Neural progenitor cell (in vitro differentiated cells): ENCODE data around the gene CDC42. TPM values are rescaled to one million over a fixed set of nuclear protein-coding genes. Genes with fewer than 3 reads are reported as not detected.

Experiments used
- DNase-seq: peaks from one replicate; pipeline ENCODE4 v3.0.0-alpha.2; 2016; ENCODE audit warnings: low spot score
- H2AFZ ChIP-seq: fragments of 200-600 bp; sonication (generic); replicated peaks from 2 replicates; pipeline ENCODE4 v1.6.1; 2016; ENCODE audit warnings: antibody characterized with exemption
- H3F3A ChIP-seq: fragments of 200-600 bp; sonication (generic); 2 replicates; pipeline ENCODE4 v1.6.1; 2016; ENCODE audit warnings: antibody characterized with exemption, low read depth
- H3K27ac ChIP-seq: fragments of 200-600 bp; sonication (generic); 2 replicates; pipeline ENCODE4 v1.5.1; 2016; ENCODE audit warnings: mild to moderate bottlenecking
- H3K27me3 ChIP-seq: fragments of 200-600 bp; sonication (generic); 2 replicates; pipeline ENCODE4 v1.6.1; 2016; ENCODE audit warnings: mild to moderate bottlenecking, moderate library complexity
- H3K36me3 ChIP-seq: fragments of 200-600 bp; sonication (generic); 2 replicates; pipeline ENCODE4 v1.5.1; 2016
- H3K4me1 ChIP-seq: fragments of 200-600 bp; sonication (generic); 2 replicates; pipeline ENCODE4 v1.6.1; 2016; ENCODE audit warnings: mixed run types
- H3K4me2 ChIP-seq: fragments of 200-600 bp; sonication (generic); 2 replicates; pipeline ENCODE4 v1.6.1; 2016
- H3K4me3 ChIP-seq: fragments of 200-600 bp; sonication (generic); 2 replicates; pipeline ENCODE4 v1.5.1; 2016
- H3K79me2 ChIP-seq: fragments of 200-600 bp; sonication (generic); 2 replicates; pipeline ENCODE4 v1.6.1; 2016; ENCODE audit warnings: low read depth
- H3K9ac ChIP-seq: fragments of 200-600 bp; sonication (generic); 2 replicates; pipeline ENCODE4 v1.6.1; 2016
- H3K9me3 ChIP-seq: fragments of 200-600 bp; sonication (generic); 2 replicates; pipeline ENCODE4 v1.5.1; 2016; ENCODE audit warnings: low read depth
- H4K20me1 ChIP-seq: fragments of 200-600 bp; sonication (generic); 2 replicates; pipeline ENCODE4 v1.6.1; 2016; ENCODE audit warnings: low read depth
- H3K27ac Mint-ChIP-seq: 3 replicates; pipeline ENCODE4 v1.8.0; 2021; ENCODE audit warnings: mixed read lengths
- H3K27me3 Mint-ChIP-seq: 2 replicates; pipeline ENCODE4 v1.8.0; 2022; ENCODE audit warnings: low read depth, mild to moderate bottlenecking, inconsistent platforms, moderate library complexity, mixed read lengths; ENCODE audit not compliant: insufficient read depth
- H3K36me3 Mint-ChIP-seq: 3 replicates; pipeline ENCODE4 v1.8.0; 2021; ENCODE audit warnings: mixed read lengths
- H3K4me1 Mint-ChIP-seq: 3 replicates; pipeline ENCODE4 v1.8.0; 2021; ENCODE audit warnings: mixed read lengths
- H3K4me3 Mint-ChIP-seq: 3 replicates; pipeline ENCODE4 v1.8.0; 2021; ENCODE audit warnings: mild to moderate bottlenecking, moderate library complexity, mixed read lengths
- H3K9me3 Mint-ChIP-seq: 3 replicates; pipeline ENCODE4 v1.8.0; 2020; ENCODE audit warnings: mixed read lengths
- EZH2 ChIP-seq: fragments of 200-600 bp; sonication (generic); IDR thresholded peaks from 2 replicates; pipeline ENCODE4 v1.6.1; 2017; ENCODE audit warnings: antibody characterized with exemption, mild to moderate bottlenecking, moderate library complexity
- EZH2phosphoT487 ChIP-seq: fragments of 200-600 bp; sonication (generic); IDR thresholded peaks from 2 replicates; pipeline ENCODE4 v1.6.1; 2017; ENCODE audit warnings: antibody characterized with exemption
- total RNA-seq: library from RNA; depleted of rRNA; stranded (reverse); fragments of >200 nt; gene quantifications from 2 replicates; pipeline ENCODE4 v1.2.3, GENCODE V29; 2015; ENCODE audit warnings: low replicate concordance
- TF ChIP-seq, protein P1 (sequence below): fragments of 200-600 bp; sonication (generic); IDR thresholded peaks from 2 replicates; pipeline ENCODE4 v1.5.1; 2017; ENCODE audit warnings: antibody characterized with exemption, mild to moderate bottlenecking

The CDC42 gene
- total RNA-seq, 1 donor from 2014 or later = 348 TPM

DNA sequence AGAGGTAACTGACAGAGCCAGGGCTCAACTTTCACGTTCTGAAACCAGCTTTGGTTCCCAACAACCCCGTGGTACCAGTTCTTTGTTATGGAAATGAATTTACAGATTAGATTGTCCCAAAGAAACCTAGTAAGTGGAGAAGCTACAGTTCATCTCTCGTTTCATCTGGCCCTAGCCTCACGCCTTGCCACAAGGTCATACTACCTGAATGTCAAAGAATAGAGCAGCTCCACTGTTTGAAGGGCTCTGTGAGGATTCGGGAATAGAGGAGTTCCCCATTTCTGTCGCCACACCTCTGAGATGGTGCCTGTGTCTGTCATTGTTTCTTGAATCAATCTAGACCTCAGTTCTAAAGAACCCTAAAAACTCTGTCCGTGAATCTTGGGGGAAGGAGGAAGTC is 15.0 kb upstream of the CDC42 start:
- no peaks in the 10 kb centered on the region for H3K9me3 Mint-ChIP-seq
- no peaks in the 10 kb centered on the region for H3K36me3 Mint-ChIP-seq
- no peak overlapping the region for H3K27ac Mint-ChIP-seq
- no peaks in the 10 kb centered on the region for H3K36me3 ChIP-seq
- no peaks in the 10 kb centered on the region for H4K20me1 ChIP-seq
- H3K4me3 Mint-ChIP-seq = no peak overlapping the region
- H2AFZ ChIP-seq = no peak overlapping the region
- no peaks in the 10 kb centered on the region for H3K9me3 ChIP-seq
- no peaks in the 10 kb centered on the region for H3F3A ChIP-seq
- H3K9ac ChIP-seq = no peak overlapping the region
- H3K4me3 ChIP-seq = no peak overlapping the region
- peak; percentile 12 for DNase-seq
- no peaks in the 10 kb centered on the region for H3K27me3 Mint-ChIP-seq
- TF ChIP-seq EZH2phosphoT487 = no peak
- TF ChIP-seq EZH2 = no peak
- TF ChIP-seq, protein P1, sequence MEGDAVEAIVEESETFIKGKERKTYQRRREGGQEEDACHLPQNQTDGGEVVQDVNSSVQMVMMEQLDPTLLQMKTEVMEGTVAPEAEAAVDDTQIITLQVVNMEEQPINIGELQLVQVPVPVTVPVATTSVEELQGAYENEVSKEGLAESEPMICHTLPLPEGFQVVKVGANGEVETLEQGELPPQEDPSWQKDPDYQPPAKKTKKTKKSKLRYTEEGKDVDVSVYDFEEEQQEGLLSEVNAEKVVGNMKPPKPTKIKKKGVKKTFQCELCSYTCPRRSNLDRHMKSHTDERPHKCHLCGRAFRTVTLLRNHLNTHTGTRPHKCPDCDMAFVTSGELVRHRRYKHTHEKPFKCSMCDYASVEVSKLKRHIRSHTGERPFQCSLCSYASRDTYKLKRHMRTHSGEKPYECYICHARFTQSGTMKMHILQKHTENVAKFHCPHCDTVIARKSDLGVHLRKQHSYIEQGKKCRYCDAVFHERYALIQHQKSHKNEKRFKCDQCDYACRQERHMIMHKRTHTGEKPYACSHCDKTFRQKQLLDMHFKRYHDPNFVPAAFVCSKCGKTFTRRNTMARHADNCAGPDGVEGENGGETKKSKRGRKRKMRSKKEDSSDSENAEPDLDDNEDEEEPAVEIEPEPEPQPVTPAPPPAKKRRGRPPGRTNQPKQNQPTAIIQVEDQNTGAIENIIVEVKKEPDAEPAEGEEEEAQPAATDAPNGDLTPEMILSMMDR = no peak
- no peaks in the 10 kb centered on the region for H3K4me1 ChIP-seq
- H3K79me2 ChIP-seq = no peaks in the 10 kb centered on the region
- H3K27me3 ChIP-seq = no peaks in the 10 kb centered on the region
- peaks cover 22% of the 10 kb centered on the region for H3K4me1 Mint-ChIP-seq
- H3K4me2 ChIP-seq = no peak overlapping the region
- H3K27ac ChIP-seq = no peak overlapping the region

DNA sequence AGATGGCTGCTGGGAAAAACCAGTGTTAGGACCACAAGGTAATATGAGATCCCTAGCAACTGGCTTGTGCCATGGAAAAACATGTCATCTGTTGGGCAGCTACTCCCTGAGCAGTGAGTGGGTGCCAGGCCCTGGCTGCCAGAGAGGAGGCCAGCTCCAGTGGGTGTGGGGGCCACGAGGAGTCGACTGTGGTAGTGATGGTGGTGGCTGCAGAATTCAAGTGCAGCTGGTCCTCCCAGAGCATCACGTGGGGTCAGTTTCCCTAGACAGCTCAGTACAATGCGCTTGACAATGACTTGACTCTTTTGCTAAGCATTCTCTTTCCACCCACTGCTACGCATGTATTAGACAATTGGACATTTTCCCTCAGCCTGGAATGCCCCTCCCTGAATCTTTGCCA is 14.5 kb upstream of the CDC42 start:
- Mint-ChIP-seq H3K27me3 (no peaks in the 10 kb centered on the region), H3K27ac (no peak overlapping the region), H3K4me1 (peaks cover 22% of the 10 kb centered on the region), H3K9me3 (no peaks in the 10 kb centered on the region), H3K4me3 (no peak overlapping the region), H3K36me3 (no peaks in the 10 kb centered on the region)
- H3K27ac ChIP-seq = no peak overlapping the region
- H3K27me3 ChIP-seq = no peaks in the 10 kb centered on the region
- H2AFZ ChIP-seq = no peak overlapping the region
- no peaks in the 10 kb centered on the region for H3F3A ChIP-seq
- H3K4me2 ChIP-seq = no peak overlapping the region
- DNase-seq = no peak
- H3K79me2 ChIP-seq = no peaks in the 10 kb centered on the region
- TF ChIP-seq, protein P1 = no peak
- TF ChIP-seq EZH2phosphoT487 = no peak
- TF ChIP-seq EZH2 = no peak
- H4K20me1 ChIP-seq = no peaks in the 10 kb centered on the region
- no peaks in the 10 kb centered on the region for H3K9me3 ChIP-seq
- H3K4me3 ChIP-seq = no peak overlapping the region
- H3K9ac ChIP-seq = no peak overlapping the region
- H3K36me3 ChIP-seq = no peaks in the 10 kb centered on the region
- no peaks in the 10 kb centered on the region for H3K4me1 ChIP-seq

DNA sequence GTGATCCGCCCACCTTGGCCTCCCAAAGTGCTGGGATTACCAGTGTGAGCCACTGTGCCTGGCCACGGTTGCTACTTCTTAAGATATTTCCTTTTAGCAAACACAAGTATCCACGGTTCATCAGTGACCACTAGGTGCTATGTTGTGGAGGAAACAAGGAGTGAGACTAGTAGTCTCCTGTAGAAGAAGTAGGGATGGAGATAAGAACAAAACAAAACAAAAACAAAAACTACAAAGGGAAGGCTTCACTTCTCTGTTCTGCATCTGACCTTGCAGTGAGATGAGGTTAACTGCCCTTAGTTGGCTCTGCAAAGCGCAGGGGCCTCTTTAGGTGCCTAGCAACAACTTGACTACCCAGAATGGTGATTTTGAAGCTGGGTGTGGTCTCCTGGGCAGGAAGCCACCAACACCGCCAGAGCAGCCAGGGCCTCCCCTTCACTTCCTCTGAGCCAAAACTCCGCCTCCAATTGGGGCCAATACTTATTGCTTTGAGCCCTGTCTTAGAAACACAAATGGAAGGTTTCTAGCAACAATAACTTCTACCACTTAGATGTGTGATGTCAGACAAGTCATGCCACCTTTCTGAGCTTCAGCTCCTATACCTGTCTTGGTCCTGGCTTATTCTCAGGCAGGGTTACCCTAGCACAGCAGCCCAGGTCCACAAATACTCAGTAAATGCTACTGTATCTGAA is 12.8 kb upstream of the CDC42 start:
- Histone ChIP-seq H4K20me1 (no peaks in the 10 kb centered on the region), H3K79me2 (no peaks in the 10 kb centered on the region), H3K27me3 (no peaks in the 10 kb centered on the region), H3K9me3 (no peaks in the 10 kb centered on the region), H3K4me2 (no peak overlapping the region), H3K36me3 (no peaks in the 10 kb centered on the region), H2AFZ (peak overlapping the region; percentile 2), H3K4me3 (no peak overlapping the region), H3F3A (no peaks in the 10 kb centered on the region), H3K9ac (no peak overlapping the region), H3K4me1 (no peaks in the 10 kb centered on the region), H3K27ac (no peak overlapping the region)
- Mint-ChIP-seq H3K9me3 (no peaks in the 10 kb centered on the region), H3K36me3 (no peaks in the 10 kb centered on the region), H3K4me3 (peak overlapping the region; percentile 64), H3K27me3 (no peaks in the 10 kb centered on the region), H3K27ac (peak overlapping the region; percentile 82), H3K4me1 (peaks cover 22% of the 10 kb centered on the region)
- TF ChIP-seq, protein P1 = no peak
- TF ChIP-seq EZH2 (no peak), EZH2phosphoT487 (no peak)
- DNase-seq = no peak
